Activated effector memory CD4-positive, alpha-beta T cell treated with anti-CD3 and anti-CD28 coated beads, Interleukin-2, amount 50 U/mL, for 16 hours (primary cell): ENCODE results near the gene GPR107.
A peak's percentile ranks its signal among the peaks of the same experiment; 100 is the strongest.

Experiments
- DNase-seq: peaks from one replicate; pipeline ENCODE4 v3.0.0-alpha.2; 2020

Gene GPR107

DNA sequence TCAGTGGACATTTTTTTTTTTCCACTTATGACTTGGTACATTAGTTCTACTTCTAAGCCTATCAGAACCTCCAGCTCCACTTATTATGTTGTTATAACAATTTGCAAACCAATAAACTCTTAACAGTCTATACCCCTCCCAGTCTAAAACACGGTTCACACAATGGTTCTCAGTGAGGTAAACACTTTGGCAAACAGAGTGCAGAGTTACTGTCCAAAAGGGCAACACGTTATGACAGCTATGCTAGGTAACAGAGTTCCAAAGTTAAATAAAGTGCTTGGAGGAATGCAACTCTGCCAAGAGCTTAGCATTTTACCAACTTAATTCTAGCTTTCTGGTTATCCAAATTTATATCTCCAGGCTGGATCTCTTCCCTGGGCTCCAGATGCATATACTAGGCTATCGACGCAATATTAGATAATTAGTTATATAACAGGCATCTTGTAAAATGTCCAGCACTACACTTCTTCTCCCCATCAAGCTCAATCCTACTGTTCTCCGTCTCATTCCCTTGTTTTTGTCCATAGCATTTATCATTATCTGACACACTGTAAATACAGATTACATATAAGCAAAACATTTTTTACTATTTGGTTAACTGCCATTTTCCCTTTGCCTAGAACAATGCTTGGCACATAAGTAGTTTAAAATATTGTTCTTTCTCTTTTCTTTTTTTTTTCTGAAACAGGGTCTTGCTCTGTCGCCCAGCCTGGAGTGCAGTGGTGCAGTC, 25.0 kb upstream of the GPR107 start:
- DNase-seq, result no peak

DNA sequence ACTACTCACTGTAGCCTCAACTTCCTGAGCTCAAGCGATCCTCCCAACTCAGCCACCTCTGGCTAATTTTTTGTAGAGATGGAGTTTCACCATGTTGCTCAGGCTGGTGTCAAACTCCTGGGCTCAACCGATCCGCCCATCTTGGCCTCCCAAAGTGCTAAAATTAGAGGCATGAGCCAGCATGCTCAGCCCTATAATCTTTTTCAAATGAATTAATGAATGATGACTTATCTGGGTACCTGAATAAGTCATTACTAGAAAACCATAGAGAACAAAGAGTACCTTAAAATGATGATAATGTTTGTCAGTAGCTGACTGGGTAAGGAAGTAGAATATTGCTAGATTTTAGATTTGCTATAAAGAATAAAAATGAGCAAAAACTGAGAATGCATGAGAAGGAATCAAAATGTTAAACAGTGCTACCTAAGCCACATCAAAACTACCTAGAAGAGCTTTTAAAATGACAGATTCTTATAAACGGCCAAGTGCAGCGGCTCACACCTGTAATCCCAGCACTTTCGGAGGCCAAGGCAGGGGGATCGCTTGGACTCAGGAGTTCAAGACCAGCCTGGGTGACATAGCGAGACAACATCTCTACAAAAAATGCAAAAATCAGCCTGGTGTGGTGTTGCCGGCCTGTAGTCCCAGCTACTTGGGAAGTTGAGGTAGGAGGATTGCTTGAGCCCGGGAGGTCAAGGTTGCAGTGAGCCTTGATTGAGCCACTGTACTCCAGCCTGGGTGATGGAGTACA, 24.3 kb upstream of the GPR107 start:
- DNase-seq, result peak; percentile 78

DNA sequence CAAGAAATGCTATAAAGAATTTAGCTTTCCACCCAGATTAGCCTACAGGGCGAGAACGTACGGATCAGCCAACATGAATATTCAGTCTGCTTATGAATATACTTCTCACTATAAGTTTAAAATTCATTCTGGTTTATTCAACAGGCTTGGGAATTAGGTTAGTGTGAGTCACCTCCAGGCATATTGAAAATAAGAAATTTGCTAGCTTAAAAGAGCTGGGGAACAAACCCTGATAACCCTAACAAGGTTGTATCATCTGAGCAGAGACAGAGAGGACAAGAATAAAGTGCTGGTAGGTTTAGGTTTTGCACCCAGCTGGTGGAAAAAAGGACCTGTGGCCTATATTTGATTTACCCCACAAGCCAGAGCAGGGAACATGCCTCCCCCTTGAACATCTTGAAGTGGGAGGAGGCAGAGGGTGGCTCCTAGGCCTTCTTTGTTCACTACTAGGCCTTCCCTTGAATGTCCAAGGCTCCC, 23.0 kb upstream of the GPR107 start:
- DNase-seq, result no peak

DNA sequence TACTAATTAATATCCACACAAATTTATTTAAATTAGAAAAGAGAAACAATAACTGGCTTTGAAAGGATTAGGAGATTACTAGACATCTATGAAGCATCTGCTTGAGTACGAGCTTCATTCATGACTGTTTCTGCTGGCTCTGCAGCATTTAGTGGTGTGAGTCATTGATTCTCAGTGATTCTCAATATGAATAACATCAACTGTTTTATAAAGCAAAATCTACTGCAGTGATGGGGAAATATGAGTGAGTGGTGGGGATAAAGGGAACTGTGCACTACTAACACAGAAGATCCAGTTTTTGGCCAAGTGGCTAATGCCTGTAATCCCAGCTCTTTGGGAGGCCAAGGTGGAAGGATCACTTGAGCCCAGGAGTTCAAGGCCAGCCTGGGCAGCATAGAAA, 19.1 kb upstream of the GPR107 start:
- DNase-seq, result no peak

DNA sequence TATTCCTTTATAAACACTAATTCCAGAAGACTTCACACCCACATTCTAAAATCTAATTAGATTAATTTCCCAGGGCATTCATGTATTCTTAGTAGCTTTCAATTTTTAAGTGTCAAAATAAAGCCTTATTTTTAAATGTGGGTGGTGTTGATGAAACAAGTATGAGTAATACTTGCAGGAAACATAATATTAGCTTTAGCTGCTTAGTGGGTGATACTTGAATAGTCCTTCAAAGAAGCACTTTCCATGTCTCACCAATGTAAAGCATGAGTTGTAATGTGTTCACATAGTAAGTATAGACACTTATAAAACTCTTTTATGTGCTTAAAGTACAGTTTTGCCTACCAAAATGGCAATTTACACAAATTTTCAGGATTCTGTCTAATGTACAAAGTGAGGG, 17.6 kb upstream of the GPR107 start:
- no peak for DNase-seq

DNA sequence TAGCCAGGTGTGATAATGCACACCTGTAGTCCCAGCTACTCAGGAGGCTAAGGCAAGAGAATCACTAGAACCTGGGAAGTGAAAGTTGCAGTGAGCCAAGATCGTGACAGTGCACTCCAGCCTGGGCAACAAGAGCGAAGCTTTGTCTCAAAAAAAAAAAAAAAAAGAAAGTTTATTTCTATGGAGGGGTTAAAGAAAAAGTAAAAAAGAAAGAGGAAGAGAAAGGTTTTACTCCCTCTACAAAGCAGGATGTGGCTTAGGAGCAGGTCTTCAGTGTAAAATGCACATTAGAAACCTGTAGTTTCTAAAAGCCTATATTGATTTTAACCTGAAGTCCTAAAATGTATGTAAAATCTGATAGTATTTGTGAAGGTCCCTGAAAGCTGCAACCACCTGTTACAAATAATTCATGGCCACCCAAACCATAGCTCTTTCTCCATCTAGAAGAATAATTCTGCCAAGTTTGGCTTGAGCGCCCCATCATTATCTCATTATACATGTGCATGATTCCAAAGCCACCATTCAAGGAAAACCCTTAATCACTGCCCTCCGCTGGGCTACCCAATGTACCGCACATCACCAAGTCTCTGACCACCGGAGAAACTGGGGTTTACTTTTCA, 14.1 kb upstream of the GPR107 start:
- DNase-seq, result no peak

DNA sequence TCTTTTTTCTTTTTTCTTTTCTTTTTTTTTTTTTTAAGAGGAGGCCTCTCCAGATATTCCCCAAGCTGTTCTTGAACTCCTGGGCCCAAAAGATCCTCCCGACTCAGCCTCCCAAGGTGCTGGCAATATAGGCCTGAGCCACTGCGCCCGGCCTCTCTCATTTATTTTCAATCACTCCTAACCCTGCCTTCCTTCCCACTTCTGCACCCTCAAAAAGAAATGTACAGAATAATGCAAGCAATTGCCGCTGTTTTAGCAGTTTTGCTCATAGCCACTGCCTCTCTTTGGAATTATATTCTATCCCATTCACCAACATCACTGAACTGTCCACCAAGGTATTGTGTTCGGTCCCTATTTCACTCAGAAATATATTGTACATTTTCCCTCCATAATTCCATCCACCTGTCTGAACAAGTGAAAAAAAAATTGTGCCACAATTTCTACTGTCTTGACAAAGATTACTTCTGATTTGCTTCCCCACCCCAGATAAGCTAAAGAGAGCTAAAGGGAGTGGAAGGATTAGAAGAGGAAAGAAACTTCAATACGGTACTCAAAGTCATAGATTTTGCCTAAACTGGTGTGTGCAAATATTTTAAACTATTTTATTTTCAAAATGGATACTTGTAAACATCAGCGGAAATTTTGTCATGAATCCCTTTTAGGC, 12.6 kb upstream of the GPR107 start:
- no peak for DNase-seq

DNA sequence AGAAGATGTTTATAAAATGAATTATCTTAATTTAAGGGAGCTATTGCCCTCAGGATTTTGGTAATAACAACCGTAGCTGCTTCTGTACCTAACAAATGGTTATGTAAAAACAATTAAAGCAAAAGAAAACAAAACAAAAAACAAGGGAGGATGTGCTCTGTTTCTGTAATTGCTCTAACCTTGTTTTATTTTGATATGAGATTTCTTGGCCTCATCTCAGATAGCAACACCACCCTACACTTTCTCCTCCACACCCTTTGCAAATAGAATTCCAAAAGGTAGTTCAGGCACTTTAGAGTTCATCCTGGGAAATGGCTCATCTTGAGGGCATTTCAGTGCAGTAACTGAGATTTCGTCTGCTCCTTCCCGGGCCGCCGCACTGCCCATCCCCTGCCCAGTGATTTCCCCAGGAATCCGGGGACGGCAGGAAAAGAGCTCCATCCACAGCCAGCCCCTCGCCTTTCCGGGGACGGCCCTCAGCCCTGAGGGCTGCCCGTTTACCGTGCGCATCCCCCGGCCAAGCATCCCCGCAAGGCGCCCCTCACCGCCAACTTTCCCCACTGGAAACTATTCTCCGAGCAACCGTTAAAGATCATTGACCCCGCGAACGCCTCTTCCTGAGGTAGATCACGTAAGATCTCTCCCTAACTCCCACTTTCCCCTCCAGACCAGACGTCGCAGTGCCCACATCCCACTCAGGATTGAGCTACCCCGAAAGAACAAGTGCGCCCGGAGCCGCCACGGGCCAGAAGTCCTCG, 11.9 kb upstream of the GPR107 start:
- DNase-seq, result peak; percentile 68

DNA sequence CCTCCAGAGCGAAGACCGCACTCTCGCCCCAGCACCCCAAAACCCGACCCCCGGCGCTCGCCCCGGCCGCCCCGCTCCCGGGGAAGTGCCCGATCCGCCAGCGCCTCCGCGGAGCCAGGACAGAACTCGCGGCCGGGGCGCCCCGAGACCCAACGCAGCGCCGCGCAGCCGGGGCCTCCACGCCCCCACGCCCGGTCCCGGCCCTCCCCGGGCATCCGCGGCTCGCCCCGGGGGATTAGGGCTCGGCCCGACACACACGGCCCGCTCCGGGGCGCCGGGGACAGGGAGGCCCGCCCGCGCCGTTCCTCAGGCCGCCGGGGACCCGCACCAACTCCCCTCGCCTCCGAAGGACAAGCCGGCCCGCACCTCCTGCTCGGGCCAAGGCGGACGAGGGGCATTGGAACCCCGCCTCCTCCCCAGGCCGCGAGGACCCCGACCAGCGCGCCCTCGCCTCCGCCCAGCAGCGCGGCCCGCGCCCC, 11.3 kb upstream of the GPR107 start:
- peak; percentile 78 for DNase-seq

DNA sequence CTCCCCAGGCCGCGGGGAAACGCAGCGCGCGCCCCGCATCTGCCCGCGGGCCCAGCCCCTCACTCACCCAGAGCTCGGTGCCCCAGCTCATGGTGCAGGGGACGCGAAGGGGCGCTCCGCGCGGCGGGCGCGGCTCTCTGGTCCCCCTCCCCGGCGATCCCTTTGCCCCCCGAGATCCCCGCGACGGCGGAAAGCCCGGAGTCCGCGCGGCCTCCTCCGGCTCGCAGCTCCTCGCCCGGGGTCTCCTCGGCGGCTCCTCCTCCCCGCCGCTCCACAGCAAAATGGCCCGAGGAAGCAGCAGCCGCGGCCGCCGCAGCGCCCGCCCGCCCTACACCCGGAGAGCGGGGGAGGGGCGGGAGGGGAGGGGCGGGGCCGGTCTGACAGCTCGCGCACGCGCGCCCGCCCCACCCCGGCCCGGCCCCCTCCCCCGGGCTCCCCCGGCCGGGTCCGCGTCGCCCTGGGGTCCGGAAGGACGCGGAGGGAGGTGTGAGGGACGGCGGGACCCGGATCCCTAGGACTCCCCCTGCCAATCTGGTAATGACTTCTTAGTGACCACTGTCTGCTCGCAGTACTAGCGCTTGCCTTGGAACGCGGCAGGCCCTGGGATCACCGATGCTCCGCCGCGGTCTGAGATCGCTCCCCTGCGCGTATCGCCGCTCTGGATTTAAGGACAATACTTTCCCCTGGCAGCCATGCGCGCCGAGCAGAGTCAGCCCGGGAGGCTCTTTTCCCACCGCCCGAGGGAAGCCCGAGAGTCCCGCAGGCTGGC, 10.6 kb upstream of the GPR107 start, which contains the start of gene FNBP1:
Gene FNBP1, minus strand, starts transcription at position 305 of the 769 bp plus-strand sequence. Its CDS starts 214 bp downstream, at position 91.
- DNase-seq, result peak; percentile 92

DNA sequence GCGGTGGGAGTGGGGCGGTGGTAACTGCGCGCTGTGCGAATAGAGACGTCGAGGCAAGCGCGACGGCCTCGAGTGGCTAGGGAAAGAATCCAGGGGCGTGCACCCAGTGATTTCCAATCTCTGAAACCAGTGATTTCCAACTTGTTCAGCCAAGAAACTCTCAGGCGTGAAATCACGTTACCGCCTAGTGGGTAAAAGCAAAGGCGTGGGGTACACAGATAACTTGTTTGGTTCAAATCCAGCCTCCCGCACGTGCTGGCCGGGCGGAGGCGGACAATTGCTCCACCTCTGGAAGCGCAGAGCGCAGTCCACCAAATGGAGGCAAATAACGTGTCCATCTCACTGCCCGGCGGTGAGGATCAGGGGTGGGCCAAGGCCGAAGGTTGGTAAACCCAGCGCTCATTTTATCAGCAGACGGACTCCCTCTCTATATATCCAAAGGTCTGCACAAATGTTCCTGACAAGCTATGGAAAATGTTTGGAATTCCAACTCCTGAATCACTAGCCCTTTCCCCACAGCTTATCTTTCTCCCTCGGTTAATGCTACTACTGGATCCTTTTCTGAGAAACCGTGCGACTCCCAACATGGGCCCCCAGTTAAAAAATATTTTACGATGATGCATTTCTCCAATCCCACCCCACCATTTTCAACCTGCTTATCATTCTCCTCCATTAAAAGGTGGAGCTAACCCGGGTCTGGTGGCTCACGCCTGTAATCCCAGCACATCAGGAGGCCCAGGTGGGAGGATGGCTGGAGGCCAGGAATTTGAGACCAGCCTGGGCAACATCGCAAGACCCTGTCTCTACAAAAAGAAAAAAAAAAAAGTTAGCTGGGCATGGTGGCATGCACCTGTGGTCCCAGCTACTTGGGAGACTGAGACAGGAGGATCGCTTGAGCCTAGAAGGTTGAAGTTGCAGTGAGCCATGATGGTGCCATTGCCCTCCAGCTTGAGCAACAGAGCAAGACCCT, 9.8 kb upstream of the GPR107 start:
- DNase-seq, result no peak

DNA sequence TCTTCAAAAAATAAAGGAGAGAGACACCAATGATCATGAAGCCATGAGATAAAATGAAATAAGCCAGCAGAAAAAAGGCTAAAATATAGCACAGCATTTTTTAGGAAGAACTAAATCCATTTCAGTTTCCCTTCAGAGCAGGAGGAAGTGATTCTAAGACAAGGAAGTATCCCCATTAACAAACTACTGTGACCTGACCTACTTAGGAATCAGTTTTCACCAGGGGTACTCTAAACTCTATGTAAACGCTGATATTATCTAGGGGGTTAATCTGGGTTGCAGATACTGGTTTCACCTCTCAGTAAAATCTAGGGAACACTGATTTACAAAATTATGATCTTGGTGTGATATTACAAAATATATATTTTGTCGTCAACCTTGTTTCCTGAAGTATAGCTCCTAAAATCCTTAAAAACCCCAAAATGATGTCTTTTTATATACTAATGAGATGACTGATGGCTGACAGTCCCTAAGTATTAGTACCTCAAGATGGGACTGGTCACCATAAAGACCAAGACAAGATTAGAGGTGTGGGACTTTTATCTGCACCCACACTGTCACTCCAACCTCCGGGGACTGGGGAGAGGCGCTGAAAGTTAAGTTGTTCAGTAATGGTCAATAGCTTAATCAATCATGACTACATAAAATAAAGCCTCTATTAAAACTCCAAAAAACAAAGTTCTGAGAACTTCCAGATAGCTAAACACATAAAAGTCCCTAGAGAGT, 7.8 kb upstream of the GPR107 start:
- no peak for DNase-seq

DNA sequence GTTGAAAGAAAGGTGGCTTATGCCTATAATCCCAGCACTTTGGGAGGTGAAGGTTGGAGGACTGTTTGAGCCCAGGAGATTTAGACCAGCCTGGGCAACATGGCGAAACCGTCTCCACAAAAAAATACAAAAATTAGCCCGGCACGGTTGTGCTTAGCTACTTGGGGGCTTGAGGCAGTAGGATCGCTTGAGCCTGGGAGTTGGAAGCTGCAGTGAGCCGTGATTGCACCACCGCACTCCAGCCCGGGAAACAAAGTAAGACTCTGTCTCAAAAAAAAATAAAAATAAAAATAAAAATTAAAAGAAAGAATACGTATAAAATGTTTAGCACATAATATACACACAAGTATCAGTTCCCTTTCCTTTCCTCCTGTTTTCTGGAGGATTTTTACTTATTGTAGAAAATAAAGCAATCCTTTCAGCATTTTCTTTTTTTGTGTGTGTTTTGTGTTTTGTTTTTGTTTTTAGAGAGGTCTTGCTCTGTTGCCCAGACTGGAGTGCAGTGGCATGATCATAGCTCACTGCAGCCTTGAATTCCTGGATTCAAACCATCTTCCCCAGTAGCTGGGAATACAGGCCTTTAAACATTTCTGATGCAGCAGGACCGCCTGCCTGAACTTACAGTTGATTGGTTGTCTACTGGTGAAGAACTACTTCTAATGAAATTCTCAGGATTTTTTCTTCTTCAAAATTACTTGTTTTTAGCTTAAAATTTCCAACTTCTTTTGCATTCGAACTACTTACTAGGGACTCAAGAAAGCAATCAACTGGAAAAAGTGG, 4.1 kb upstream of the GPR107 start:
- no peak for DNase-seq

DNA sequence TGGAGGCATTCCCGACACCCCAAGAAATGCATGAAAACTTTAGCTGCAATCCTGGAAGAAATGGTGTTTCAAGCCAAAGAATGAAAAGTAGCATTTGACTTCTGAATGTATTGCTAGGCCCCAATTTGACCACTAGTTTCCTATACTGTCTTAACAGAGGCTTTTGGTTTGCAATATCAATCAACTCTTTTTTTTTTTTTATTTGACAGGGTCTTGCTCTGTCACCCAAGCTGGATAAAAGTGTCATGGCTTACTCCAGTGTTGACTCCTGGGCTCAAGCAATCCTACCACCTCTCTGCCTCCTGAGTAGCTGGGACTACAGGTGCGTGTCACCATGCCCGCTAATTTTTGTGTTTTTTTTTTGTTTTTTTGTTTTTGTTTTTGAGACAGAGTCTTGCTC, 3.2 kb upstream of the GPR107 start:
- no peak for DNase-seq

DNA sequence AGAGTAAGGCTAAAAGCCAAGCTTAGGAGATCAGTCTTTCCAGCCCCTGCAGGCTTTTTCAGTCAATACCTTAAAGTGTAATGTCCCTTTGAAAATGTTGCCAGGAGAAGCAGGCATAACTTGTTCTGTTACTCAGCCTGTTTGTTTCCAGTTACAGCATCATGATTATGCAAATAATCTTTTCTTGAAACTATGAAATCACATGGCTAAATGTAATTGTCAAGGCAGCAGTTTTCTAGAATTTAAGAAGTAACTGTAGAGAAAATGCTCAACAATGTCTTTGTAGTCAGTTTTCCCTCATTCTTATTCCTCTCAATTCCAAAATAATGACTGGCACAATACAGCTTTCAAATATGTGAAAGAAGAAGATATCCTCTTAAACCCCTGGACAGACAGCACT, 1.9 kb upstream of the GPR107 start:
- DNase-seq, result no peak

DNA sequence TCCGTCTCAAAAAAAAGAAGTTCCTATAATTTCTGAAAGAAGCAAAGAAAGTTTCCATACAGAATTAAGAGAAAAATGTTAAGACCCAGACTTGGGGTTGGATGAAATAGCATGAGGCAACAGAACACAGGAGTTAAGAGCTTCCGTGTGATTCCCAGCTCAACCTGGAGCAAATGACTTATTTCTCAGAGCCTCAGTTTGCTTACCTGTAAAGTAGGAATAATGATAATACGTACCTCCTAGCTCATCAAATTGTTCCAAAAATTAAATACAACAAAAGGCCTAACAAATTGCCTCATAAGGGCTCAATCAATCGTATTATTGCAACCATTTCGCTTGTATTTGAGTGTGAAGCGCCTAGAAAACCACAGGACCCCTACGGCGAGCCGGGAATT, 600 bp upstream of the GPR107 start:
- no peak for DNase-seq

DNA sequence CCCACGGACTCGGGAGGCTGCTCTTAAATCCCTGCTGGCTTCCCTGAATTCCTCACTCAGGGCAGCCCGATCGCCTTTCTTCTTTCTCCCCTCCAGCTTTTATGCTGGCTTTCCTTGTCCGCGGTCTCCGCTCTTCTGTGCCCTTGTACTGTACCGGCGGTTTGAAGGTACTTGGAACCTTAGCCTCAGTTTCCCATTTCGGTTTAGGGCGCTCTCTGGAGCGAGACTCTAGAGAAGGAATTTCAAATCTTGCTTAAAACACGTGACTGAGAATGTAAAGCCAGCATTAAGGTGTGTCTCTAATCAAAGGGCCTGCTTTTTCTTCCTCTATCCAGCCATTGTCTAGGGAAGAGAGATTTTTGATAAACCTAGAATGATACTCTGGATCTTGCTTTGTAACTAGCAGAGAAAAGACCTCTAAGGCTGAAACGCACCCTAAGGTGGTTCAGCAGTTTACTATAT, 650 bp downstream of the GPR107 start:
- no peak for DNase-seq

DNA sequence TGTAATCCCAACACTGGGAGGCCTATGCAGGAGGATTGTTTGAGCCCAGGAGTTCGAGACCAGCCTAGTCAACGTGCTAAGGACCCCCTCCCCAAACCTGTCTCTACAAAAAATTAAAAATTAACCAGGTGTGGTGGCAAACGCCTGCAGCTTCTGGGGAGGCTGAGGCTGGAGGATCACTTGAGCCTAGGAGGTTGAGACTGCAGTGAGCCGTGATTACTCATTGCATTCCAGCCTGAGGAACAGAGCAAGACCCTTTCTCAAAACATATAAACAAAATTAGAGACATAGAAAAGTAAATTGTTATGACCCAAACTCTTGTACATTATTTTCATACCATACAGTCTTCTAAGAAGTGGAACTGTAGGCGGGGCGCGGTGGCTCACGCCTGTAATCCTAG, 1.1 kb downstream of the GPR107 start:
- no peak for DNase-seq

DNA sequence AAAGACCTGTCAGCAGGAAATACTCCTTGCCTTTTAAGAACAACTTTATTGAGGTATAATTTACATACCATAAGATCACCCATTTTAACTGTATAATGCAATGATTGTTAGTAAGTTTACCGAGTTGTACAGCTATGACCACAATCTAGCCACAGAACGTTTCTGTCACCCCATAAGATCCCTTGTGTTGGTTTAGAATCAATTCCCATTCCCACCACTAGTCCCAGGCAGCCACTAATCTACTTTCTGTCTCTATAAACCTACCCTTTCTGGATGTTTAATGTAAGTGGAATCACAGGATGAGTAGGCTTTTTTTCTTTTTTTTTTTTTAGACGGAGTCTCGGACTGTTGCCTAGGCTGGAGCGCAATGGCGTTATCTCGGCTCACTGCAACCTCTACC, 4.4 kb downstream of the GPR107 start:
- DNase-seq, result no peak
